GM19455 (cell line): Measurements from ENCODE around the gene OR52K2.
"Not testable (repeated sequence)": the region's sequence is repeated elsewhere in the genome, so short reads cannot be mapped to it uniquely, and the experiment has no call there.

Source experiments
- ATAC-seq: cut with Tn5 transposase; IDR thresholded peaks from one replicate; pipeline ENCODE4 v1.9.1; 2021; ENCODE audit not compliant: unreplicated experiment

The OR52K2 gene

DNA sequence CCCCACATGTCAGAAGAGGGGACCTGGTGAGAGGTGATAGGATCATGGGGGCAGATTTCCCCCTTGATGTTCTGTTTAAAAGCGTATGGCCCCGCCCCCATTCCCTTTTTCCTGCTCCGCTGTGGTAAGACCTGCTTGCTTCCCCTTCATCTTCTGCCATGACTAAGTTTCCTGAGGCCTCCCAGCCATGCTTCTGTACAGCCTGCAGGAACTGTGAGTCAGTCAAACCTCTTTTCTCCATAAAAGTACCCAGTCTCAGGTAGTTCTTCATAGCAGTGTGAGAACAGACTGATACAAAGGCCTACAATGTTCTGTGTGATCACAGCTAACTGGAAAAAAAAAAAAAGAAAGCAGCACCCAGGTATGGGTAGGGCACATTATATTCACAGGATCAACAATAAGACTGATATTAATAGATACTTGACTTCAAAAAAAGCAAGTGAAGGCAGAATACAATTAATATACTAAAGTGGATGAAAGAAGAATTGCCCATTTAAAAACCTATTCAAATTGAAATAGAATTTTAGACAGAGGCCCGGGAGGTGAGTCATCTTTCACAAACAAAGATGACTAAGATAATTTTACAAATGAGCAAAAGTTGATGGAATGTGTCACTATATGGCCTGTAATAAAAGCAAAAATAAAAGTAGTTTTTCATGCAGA, 31.6 kb downstream of the OR52K2 start:
- ATAC-seq = no peak

DNA sequence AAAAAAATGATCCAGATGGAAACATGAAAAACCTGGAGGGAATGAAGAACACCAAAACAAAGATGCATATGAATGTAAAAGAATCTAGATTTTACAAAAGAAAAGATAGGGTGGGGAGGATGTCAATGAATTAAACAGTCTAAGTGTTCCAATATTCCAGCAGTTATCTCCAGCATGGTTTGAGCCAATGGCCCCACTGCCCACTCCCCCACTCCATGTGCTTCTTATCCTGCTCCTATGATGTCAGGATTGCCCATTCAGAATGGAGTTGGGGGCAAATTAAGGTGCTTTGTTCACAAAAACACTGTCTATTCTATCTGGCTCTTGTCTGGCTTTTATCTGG, 32.1 kb downstream of the OR52K2 start:
- no peak for ATAC-seq

DNA sequence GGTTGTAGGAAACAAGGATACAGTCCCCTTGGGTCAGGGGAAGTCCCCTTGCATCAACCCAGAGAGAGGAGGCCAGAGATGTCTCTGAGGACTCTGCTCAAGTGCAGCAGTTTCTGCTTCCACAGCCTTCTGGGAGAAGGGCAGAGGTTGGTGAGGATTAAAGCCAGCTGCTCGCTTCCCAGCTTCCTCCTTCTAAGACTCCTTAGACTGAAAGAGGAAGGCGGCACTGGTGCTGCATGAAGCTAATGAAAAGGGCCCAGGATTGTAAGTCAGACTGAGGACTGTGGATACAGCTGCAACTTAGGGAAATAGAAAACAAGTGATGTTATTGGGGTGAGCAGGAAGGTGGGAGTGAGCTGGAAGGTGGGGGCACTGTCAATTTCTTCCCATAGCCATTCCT, 33.4 kb downstream of the OR52K2 start, which contains the start of gene OR52K1:
TSS of gene OR52K1 (plus strand) at position 202 of the 400 bp plus-strand sequence. CDS start 6,255 bp downstream, outside the sequence.
- ATAC-seq = no peak

DNA sequence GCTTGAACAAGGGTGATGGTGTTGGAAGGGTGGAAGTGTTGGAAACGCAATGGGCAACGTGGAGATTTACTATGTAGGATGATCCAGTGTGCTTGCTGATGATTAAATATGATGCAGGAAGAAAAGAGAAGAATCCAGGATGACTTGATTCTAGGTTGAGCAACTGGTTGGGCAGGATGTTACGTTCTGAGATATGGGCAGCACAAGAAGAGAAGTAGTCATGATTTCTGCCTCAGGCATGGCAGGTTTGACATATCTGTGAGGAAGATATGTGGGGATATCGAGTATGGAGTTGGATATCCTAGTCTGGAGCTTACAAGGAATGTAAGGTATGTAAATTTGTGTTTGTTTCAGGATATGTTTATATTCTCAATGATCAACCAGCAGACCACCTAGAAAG, 35.2 kb downstream of the OR52K2 start:
- no peak for ATAC-seq

DNA sequence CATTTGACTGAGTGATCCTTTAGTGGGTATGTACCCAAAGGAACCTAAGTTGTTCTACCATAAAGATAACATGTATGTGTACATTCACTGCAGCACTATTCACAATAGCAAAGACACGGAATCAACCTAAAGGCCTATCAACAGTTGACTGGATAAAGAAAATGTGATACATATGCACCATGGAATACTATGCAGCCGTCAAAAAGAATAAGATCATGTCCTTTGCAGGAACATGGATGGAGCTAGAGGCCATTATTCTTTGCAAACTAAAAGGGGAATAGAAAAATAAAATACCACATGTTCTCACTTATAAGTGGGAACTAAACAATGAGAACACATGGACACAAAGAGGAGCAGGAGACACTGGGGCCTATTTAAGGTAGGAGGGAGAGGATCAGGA, 42.3 kb downstream of the OR52K2 start:
- ATAC-seq = not testable (repeated sequence)

DNA sequence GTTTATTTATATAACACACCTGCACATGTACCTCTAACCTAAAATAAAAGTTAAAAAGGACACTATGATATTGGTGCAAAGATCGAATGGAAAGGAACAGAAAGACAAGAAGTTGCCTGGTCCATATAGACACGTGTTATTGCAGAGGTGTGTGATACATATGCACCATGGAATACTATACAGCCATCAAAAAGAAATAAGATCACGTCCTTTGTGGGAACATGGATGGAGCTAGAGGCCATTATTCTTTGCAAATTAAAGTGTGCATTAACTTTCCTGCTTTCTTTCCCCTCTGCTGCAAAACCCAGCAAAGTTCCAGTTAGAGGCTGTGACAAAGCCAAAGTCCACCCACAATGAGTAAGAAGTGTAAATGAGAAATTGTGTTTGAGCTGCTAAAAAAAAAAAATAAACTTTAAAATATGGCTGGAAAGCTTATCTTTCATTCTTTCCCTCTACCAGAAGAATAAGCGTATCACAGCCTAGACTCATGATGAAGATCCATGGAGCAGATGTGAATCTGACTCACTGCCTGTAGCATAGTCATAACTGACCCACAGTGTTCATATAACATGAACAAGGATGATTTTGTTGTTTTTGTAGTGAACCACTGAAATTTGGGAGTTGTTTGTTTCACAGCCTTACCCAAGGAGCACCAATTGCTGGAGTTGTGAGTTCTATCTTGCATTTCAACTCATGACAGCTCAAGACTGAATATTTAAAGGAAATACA, 42.9 kb downstream of the OR52K2 start:
- ATAC-seq = no peak

DNA sequence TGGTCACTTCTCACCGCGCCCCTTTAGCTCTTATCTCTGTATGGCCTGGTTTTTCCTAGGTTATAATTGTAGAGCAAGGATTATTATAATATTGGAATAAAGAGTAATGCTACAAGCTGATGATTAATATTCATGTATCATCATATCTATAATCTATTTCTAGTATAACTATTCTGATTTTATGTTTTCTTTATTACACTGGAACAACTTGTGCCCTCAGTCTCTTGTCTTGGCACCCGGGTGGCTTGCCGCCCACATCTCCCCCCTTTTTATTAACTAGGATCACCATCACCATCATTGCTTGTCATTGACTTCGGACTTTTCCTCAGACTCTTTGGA, 44.4 kb downstream of the OR52K2 start:
- no peak for ATAC-seq

DNA sequence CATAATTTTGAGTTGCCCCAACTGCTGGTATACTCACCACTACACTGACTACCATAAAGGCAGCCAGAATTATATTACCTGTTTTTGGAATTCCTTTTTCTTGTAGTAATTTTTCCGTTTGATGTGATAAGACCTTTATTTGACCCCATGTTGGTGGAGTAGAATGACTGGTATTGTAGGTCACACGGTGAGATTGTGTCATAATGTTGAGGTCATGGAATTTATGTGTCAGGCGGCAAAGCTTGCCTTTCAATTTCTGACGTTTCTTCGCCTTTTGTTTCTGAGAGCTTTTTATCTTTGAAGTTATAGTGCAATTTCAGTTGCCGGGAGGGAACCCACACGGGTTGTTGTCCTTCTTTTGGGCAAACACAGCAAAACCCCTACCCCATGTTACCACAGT, 46.4 kb downstream of the OR52K2 start:
- no peak for ATAC-seq

DNA sequence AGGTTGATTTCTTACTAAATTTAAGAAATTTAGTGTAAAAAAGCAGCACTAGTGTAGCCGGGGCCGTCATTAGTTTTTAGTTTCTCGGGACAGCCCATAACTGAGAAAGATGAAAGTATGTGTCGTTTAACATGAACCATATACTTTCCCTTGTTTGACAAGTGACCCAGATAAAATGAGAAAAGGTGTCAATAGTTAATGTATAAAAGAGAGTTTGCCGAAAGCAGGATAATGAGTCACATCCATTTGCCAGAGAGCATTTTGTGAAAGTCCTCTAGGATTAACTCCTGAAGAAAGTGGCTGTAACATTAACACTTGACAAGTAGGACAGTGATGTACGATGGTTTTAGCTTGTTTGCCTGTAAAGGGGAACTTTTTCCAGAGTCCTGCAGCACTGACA, 46.9 kb downstream of the OR52K2 start:
- no peak for ATAC-seq

DNA sequence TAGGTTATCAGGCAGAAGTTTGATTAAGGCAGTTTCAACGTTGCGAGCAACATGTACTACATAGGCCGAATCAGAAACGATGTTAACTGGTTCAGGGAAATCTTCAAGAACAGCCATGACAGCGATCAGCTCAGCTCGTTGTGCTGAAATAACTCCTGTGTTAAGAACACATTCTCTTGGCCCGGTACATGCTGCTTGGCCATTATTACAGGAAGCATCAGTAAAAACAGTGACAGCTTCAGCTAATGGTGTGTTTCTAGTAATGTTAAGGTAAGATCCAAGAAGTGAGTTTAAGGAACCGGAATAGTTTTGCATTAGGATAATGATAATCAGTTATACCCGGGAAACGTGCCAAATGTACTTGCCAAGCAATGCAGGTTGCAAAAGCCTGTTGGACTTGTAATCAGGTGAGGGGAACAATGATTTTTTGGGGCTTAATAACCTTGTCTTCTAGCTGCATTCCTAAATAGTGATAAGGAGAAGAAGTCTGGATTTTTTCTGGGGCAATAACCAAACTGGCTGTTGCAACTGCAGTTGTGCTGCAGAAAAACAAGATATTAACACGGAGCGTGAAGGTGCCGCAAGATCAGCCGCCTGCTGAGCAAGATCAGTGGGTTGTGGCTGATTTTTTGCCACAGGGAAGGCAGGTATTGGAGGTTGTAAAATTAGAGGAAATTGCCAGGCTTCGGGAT, 47.6 kb downstream of the OR52K2 start:
- no peak for ATAC-seq
